Embryonic facial prominence (tissue), 1 donor: Measurements from ENCODE around the gene SIK2.

Experiments
- DNase-seq: peaks from one replicate; pipeline ENCODE4 v3.0.0-alpha.2; 2016; ENCODE audit errors: extremely low spot score

The SIK2 gene

GRCh38 chr11:111601979-111602864, at the start of gene SIK2:
SIK2 (plus strand) TSS chr11:111602449; CDS start chr11:111602564, 115 bp downstream.
- DNase-seq: peak; percentile 96

DNA sequence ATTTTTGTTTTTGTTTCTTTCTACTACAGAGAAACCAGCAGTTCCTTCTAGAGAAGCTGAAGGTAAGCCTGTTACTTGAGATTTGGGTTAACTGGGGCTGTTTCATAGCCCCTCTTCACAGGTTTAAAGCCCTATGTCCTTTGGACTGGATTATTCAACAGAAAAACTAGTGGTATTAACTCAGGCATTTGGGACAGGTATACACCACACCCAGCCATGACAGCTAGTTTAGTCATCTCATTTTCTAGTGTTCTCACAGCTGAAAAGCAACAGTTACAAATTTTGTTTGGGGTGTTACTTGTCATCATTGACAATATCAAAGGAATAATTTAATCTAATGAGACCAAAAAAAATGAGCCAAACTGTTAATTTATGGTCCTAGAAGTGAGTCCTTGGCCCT, 47.7 kb upstream of the SIK2 start:
- no peak for DNase-seq

DNA sequence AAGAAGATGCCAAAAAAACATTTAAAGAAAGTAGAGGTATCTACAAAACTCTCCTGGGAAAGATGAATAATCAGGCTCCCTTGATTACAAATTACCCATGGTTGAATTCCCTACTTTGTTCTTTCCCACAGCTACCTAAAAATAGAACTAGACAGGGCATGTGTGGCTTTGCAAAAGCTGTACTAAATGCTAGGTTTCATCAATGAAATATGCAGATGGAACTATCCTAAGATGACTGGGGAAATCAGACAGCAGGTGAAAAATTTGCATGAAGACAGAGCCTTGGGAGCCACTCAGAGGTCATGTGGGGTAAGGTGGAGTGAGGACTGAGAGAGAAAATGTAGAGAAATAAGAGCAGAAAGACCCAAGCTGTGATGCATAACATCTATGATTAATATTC, 47.0 kb upstream of the SIK2 start:
- no peak for DNase-seq

- DNase-seq: no peak
These were observed 44.7 kb upstream of the SIK2 start for GRCh38 chr11:111557425-111558111.

GRCh38 chr11:111559800-111560464, 42.3 kb upstream of the SIK2 start:
- no peak for DNase-seq

DNA sequence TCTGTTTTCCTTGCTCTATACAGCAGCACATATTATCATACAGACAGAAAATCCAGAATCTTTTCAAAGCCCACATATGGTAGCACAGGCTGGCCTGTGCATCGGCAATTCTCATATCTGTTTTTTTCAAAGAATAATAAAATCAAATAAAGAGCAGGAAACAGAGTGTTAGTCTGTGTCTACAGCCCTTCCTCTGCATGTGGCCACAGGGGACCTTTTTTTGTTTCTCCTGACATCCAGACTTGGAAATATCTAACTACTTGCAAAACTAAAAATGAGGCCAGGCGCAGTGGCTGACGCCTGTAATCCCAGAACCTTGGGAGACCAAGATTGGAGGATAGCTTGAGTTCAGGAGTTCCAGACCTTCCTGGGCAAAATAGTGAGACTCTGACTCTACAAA, 41.4 kb upstream of the SIK2 start:
- DNase-seq: no peak

DNA sequence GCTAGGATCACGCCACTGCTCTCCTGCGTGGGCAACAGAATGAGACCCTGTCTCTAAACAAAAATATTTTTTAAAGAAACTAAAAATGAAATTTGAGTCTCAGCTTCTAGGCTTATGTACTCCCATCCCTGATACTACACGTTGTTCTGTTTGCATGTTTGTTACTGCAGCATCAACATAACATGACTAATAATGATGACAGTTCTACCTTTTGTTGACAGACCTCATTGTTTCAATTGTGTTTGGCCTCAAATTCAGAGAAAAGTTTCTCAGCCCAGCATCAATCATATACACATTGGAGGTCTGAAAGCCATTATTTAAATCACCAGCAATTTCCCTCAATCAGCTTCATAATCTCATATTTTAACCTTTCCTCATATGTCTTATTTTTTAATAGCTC, 40.9 kb upstream of the SIK2 start:
- DNase-seq: no peak

DNA sequence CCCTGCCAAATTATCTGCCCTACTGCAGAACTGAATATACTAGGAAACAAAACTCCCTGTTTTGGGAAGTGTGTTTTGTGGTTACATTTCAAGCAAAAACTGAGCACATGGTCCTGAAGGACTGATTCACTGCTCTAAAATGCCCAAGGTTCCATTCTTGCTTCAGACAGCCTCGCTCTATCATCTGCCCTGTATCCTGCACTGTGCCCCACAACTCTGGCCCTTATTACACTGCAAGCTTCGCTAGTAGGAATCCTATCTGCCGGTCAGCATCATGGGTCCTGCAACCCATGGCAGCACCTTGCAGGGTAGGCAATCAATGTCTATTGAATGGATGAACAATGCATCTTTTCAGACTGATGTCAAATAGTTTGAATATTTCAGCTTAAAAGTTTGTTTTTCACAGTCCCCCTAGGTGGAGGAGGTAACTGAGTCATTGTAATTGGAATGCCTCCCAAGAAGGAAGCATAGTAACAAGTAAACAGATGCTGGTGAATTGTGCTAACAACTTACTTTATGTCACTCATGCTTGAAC, 40.4 kb upstream of the SIK2 start:
- DNase-seq: no peak

DNA sequence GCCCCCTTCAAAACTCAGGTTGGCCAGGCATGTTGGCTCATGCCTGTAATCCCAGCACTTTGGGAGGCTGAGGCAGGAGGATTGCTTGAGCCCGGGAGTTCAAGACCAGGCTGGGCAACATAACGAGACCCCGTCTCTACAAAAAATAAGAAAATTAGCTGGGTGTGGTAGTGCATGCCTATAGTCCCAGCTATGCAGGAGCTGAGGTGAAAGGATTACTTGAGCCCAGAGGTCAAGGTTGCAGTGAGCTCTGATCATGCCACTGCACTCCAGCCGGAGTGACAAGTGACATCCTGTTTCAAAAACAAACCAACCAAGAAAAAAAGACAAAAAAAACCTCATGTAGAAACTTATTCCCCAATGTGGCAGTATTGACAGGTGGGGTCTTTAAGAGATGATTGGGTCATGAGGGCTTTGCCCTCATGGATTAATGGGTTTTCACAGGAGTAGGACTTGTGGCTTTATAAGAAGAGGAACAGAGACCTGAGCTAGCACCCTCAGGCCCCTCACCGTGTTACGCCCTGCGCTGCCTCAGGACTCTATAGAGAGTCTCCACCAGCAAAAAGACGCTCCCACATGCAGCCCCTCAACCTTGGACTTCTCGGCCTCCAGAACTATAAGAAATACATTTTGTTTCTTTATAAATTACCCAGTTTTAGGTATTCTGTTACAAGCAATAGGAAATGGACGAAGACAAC, 39.4 kb upstream of the SIK2 start:
- no peak for DNase-seq

DNA sequence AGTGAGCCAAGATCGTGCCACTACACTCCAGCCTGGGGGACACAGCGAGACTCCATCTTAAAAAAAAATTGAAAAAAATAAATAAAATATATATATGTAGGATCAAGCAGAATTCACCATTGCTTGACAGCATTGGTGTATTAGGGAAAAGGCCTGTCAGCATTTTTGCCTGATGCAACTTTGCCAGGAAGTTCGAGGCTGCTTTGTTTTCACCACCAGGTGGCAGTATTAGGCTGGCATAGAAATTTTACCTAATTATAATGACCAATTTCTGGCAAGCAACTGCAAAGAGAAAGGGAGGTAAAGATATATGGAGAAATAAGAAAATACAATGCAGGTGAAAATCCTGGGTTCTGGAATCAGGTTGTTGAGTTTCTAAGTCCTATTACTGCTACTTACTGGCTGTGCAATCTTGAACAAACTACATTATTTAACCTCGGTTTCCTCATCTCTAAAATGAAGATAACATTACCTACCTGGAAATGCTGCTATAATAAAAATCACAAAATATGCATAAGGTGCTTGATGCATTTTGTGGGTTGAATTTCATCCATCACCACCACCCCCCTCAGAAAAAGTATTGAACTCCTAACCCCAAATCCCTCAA, 37.0 kb upstream of the SIK2 start:
- DNase-seq: peak; percentile 64

DNA sequence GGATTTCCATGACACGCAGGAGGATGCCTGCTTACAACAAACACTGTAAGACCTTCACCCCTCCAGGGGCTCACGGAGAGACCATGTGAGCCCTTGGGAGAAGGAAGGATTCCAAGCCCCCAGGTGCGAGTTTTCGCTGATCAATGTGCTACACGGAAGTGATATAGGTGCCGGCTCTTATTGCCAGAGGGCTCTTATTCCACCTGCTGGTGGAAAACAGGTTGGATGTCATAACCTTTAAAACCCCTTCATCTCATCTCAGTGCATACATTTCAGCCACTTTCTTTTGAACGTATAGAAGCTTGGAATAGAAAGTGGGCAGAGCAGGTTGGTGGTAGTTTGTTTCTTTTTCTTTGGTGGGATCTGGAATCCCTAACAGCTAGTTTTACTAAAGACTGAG, 35.9 kb upstream of the SIK2 start:
- DNase-seq: no peak

GRCh38 chr11:111569476-111569875, 32.8 kb upstream of the SIK2 start:
- no peak for DNase-seq

DNA sequence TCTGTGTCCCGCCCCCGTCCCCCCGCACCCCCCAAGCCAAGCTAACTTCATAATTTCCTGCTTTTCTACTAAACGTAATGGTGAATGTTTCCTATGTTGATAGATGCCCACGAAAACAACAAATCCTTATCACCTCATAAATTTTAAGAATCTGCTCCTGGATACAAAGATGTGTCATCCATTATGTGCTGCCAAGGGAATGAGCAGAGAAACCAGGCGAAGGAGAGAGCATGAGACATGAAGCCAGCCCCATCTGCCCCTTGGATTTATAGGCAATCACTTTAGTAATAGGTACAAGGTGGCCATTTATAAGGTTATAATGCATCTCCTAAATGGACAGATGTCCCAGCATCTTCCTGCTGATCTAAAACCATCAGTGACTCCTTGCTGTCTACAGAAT, 31.5 kb upstream of the SIK2 start:
- DNase-seq: no peak

GRCh38 chr11:111571829-111572501, 30.3 kb upstream of the SIK2 start:
- no peak for DNase-seq

- no peak for DNase-seq
These were observed 29.7 kb upstream of the SIK2 start for GRCh38 chr11:111572581-111572980.

- DNase-seq: peak; percentile 70
These were observed 28.4 kb upstream of the SIK2 start for GRCh38 chr11:111573821-111574249.

- no peak for DNase-seq
These were observed 27.6 kb upstream of the SIK2 start for GRCh38 chr11:111574373-111575225.

DNA sequence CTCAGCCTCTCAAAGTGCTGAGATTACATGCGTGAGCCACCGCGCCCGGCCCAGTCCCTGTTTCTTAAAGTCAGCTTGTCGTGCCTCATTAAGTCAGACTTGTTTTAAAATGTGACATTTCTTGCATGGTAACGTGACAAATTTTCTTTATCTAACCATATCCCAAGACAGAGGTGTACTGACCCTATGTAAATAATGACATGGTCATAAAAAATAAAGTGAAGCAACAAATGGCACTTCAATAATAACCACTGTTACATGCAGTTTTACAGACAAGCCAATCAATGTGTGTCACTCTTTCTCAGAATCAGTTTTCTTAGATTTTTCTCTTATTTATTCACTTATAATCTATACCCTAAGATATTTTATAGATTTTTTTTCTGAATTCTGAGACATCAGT, 26.5 kb upstream of the SIK2 start:
- no peak for DNase-seq

- DNase-seq: no peak
These were observed 24.4 kb upstream of the SIK2 start for GRCh38 chr11:111577821-111578220.

DNA sequence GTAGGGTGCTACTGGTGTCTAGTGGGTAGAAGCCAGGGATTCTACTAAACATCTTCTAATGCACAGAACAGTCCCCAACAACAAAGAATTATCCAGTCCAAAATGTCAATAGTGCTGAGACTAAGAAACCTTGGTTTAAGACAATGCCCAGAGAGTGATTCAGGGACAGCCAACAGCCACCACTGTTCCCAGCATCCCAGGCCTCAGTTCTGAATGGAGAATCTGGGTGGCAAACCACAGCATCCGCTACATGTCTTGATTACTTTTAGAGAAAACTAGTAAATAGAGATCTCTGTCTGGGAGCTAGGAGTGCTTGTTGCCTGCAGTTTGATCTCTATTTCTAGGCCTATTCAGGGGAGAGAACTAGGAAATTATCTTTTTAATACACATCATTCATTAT, 20.9 kb upstream of the SIK2 start:
- DNase-seq: no peak
